GM19372 (cell line): ENCODE results near the gene ADGRF3.
"Not testable (repeated sequence)": the region's sequence is repeated elsewhere in the genome, so short reads cannot be mapped to it uniquely, and the experiment has no call there.

ENCODE experiments used
- ATAC-seq: cut with Tn5 transposase; IDR thresholded peaks from one replicate; pipeline ENCODE4 v1.9.1; 2021; ENCODE audit warnings: mild to moderate bottlenecking, low read depth, moderate library complexity; ENCODE audit not compliant: unreplicated experiment

ADGRF3 gene

GRCh38 chr2:26318950-26319349 lies 27.6 kb downstream of the ADGRF3 start:
- no peak for ATAC-seq

DNA sequence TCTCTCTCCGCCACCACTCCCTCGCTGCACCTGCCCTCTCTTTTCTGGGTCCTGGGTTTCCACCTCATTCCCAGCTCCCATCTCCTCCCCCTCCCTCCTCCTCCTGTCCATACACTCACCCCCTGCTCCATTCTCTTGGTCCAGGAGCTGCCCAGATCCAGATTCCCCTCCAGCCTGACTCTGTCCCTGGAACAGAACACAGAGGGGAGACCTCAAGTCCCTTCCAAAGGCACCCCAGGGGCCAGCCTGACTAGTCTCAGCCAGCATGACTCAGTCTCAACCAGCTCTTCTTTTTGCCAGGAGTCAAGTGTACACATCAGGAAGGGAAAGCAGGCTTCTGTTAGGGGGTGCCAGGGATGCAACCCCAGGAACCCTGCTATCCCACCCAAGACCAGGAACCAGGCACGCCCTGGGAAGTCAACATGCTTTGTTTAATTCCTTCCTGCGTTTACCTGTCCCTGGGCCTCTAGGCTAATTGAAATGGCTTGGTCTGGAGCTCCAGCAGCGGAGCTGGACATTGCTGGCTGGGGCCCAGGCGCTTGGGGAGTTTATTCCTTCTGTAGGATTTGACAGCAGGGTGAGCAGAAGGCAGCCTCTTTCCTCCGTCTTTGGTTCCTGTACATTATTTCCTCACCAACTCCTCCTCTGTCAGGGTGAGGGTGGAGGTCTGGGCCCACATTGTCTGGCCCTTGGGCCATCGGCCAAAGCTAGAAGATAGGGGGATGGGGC lies 29.0 kb downstream of the ADGRF3 start:
- ATAC-seq: no peak

DNA sequence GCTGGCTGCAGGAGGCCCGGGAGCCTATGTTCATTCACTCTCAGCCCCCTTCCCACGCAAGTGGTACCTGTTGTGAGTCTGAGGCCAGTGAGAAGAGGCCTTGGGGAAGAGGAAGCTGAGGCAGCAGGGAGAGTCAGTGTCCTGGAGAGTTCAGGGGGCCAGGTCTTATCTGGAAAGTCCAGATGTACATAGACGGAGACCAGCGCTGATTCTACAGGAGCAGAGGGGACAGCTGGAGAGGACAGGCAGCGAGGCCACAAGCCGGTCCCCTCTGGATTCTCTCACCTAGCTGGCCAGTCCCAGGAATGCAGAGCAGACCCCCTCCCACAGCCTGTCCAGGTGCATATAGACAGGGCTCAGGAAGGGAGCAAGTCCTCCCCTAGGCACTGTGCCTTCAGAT lies 29.7 kb downstream of the ADGRF3 start:
- ATAC-seq: no peak

DNA sequence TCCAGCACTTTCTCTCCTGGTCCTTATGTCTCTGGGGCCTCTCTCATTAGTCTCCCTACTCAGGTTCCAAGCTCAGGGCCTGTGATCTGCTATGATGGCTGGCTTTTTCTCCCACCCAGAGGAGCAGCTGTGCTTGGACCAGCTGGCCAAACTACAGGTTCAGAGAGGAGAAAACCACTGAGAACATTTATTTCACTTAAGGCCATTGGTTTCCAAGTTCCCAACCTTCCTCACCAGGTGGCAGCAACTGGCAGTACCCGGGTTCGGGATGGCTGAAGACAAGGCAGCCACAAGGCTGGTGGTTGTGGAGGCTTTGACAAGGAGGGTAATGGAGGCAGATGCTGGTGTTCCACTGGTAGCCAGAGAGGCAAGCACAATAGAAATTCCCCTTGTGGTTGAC lies 30.5 kb downstream of the ADGRF3 start:
- no peak for ATAC-seq

DNA sequence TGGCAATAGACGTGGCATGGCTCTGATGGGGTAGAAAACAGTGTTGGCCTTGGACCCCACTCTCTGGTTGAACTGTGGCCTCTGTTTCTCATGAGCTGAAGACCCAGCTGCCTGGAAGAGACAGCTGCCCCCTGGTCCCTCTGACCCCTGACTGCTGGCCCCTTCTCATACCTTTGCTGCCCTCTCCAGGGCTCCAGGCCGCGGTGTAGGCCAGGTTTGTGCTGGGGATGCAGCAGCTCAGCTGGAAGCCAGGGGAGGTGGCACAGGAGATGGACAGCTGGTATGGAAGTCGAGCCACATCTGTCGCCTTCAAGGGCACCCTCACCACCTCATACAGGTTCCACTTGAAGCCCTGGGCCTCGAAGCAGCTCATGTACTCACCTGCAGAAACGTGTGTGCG lies 32.3 kb downstream of the ADGRF3 start:
- no peak for ATAC-seq

GRCh38 chr2:26313446-26313845 lies 33.1 kb downstream of the ADGRF3 start:
- ATAC-seq: no peak

DNA sequence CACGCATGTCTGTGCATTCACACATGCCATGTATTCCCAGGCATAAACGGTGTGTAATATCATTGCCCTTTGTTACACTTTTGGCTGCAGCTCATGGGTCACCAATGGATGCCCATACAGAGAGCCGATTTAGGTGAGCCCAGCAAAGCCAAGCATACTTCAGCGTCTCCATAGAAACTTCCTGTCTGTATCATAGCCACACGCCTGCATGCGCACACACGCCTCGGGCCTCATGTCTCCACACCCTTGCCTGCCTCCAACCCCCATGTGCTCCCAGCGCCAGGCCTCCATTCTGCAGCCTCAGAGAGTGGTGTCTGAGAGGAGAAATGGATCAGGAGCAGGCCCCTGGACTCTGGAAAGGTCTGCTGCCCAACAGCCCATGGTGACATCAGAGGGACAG lies 34.1 kb downstream of the ADGRF3 start:
- ATAC-seq: no peak

DNA sequence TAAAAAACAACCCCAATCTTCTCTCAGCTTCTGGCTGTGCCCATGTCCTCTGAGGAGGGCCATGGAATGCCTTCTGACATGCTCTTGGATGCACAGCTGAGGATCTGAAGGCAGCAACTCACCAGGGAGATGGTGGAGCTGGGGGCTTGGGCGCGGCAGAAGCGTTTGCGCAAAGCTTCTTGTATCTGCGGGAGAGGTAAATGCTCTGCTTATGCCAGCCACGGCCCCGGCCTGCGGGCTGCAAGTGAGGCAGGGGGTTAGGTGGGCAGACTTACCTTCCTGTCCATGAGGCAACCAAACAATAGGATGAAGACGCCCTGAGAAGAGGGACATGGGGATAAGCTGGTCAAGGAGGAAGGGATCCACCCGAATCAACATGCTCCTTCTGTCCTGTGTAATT lies 36.7 kb downstream of the ADGRF3 start:
- no peak for ATAC-seq

DNA sequence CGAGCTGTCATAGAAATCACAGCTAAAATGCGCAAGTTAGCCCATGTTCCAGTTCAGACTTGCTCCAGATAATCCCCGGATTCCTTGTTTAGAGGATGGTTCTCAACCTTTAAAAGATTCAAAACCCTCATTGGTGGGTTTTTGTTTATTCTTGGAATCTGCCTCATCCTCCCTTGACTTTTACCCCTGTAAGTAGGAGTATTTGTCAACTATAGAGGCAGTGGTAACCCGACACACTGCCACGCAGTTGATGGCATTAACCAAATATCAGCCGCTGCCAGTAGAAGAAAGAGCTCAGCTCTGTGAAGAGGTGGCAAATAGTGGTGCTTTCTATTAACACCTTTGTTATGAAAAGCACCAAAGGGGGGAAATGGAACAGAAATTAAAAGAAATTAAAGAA lies 41.0 kb downstream of the ADGRF3 start:
- ATAC-seq: no peak

GRCh38 chr2:26305094-26305493 lies 41.5 kb downstream of the ADGRF3 start:
- ATAC-seq: not testable (repeated sequence)

GRCh38 chr2:26302846-26303245 lies 43.7 kb downstream of the ADGRF3 start:
- no peak for ATAC-seq

GRCh38 chr2:26300234-26300925 lies 46.2 kb downstream of the ADGRF3 start:
- ATAC-seq: no peak

GRCh38 chr2:26299471-26300101 lies 47.0 kb downstream of the ADGRF3 start:
- no peak for ATAC-seq

DNA sequence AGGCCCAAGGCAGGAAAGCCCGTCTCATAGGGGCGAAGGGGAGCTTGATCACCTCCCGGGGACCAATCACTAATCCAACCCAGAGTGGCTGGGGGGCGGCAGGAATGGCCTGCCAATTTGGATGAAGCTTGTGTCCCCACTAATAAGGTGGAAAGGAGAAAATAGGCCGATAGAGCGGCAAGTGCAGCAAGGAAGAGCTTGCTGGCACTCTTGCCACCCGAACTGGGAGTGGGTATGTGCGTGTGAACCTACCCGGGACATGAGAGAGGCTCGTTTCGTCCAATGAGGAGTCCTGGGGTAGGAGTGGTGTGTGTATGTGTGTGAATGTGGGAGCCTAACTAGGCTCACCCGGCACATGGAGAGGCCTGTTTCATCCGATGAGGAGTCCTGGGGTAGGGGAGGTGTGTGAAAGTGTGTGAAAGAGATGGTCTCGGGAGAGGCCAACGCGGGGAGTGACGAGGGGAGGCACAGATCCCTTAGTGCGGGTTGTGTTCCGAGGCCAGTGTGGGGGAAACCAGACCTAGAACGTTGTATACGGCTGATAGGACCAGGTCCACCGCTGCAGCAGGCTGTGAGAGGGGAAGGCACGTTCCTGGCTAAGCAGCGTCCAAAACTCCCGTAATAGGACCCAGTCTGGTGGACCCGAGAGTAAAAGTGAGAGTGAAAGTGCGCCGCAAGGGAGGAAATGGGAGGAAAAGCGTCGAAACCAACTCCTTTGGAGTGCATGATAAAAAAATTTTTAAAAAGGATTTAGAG lies 47.8 kb downstream of the ADGRF3 start:
- no peak for ATAC-seq

DNA sequence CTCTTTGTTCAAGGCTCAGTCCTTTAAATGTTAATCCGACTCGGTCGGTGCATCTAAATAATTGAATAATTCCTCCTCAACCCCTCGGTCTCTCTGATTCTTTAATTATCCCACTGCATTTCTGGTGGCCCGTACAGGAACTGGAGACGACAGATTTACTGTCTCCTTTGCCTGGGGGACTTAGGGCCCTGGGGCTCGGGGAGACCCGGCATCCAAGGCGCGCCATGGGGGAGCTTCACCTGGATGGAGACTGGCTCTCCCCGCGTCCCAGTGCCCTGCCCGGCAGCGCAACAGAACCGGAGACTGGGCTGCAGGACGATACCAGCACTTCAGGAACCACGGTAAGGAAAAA lies 48.3 kb downstream of the ADGRF3 start:
- ATAC-seq: no peak

DNA sequence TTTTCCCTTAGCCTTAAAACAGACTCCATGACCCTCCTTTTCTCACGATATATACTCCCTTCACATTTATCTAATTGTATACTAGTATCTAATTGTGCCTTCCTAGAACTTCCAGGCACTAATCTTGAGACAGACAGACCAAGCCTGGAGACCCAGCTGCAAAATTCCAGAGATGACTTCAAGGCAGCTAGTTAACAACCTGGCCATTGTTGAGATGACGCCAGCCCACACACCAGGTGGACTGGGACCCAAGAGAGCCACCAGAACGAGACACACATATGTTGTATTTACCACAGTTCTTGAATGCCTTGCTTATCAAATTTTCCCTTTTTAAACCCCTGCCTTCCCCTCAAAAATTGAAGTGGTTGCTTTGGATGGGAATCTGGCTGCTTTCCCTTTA lies 49.5 kb downstream of the ADGRF3 start:
- ATAC-seq: no peak

GRCh38 chr2:26295511-26295910 lies 51.1 kb downstream of the ADGRF3 start:
- ATAC-seq: no peak

DNA sequence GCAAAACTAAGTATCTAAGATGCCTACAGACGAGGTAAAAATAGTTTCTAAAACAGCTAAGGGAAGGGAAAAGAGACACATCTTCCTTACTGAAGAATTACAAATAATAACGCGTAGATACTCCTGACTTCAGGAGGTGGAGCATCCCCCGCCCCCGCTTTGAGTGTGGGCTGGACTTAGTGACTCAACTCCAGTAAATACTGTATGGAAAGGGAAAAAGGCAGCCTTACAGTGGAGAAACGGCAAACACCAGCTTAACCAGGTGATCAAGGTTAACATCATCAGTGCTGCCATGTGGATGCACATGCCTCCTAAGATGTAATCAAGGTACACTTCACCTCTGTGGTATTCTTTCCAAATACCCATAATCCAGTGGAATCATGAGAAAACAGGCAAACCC lies 53.9 kb downstream of the ADGRF3 start:
- no peak for ATAC-seq

DNA sequence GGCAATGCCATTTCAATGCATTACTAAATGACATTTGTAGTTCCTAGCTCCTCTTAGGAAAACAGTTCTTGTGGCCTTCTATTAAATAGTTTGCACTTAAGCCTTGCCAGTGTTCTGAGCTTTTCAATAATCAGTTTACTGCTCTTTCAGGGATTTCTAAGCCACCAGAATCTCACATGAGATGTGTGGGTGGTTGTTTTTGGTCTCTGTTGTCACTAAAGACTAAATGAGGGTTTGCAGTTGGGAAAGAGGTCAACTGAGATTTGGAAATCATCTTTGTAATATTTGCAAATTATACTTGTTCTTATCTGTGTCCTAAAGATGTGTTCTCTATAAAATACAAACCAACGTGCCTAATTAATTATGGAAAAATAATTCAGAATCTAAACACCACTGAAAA lies 56.6 kb downstream of the ADGRF3 start:
- ATAC-seq: no peak

DNA sequence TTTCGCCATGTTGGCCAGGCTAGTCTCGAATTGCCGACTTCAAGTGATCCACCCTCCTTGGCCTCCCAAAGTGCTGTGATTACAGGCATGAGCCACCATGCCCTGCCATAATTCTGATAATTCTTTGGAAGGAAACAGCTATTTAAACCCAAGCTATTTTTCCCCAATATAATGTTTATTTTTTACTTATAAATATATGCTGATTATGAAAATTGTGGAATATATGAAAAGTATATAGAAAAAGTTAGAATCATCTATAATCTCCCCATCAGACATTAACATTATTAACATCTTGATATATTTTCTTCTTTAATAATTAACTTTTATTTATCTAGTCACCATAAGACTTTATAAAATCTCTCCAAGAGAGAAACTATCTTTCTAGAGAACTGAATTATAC lies 60.7 kb downstream of the ADGRF3 start:
- ATAC-seq: no peak

- no peak for ATAC-seq
Observed at GRCh38 chr2:26284132-26284531, 62.5 kb downstream of the ADGRF3 start.
